Neural crest cell (in vitro differentiated cells): Measurements from ENCODE around the gene TPO. TPM values are rescaled to one million over a fixed set of nuclear protein-coding genes. Genes with fewer than 3 reads are reported as not detected.

Experiments used
- DNase-seq: peaks from one replicate; pipeline ENCODE4 v3.0.0; 2021; ENCODE audit warnings: low read depth, mixed read lengths, low spot score
- H3K27ac Mint-ChIP-seq: one replicate; pipeline ENCODE4 v1.8.0; 2021; ENCODE audit warnings: mild to moderate bottlenecking, mixed read lengths; ENCODE audit not compliant: unreplicated experiment
- H3K27me3 Mint-ChIP-seq: 2 replicates; pipeline ENCODE4 v1.8.0; 2021; ENCODE audit warnings: low read depth, mild to moderate bottlenecking, mixed read lengths
- H3K36me3 Mint-ChIP-seq: 2 replicates; pipeline ENCODE4 v1.8.0; 2021; ENCODE audit warnings: low read depth, mild to moderate bottlenecking, mixed read lengths
- H3K4me1 Mint-ChIP-seq: 2 replicates; pipeline ENCODE4 v1.8.0; 2021; ENCODE audit warnings: mixed read lengths
- H3K4me3 Mint-ChIP-seq: one replicate; pipeline ENCODE4 v1.8.0; 2021; ENCODE audit warnings: mild to moderate bottlenecking, mixed read lengths
- H3K9me3 Mint-ChIP-seq: 2 replicates; pipeline ENCODE4 v1.8.0; 2021; ENCODE audit warnings: mixed read lengths
- total RNA-seq: library from RNA; stranded (reverse); gene quantifications from 2 replicates; pipeline ENCODE4 v1.2.1, GENCODE V29; 2021
- TF ChIP-seq, protein P1 (sequence below): fragments of 200-600 bp; sonication (generic); conservative IDR thresholded peaks from 2 replicates; pipeline ENCODE4 v1.5.0; 2021; ENCODE audit warnings: antibody characterized with exemption, mild to moderate bottlenecking

Gene TPO
- total RNA-seq, 1 donor from 2014 or later, result not detected

DNA sequence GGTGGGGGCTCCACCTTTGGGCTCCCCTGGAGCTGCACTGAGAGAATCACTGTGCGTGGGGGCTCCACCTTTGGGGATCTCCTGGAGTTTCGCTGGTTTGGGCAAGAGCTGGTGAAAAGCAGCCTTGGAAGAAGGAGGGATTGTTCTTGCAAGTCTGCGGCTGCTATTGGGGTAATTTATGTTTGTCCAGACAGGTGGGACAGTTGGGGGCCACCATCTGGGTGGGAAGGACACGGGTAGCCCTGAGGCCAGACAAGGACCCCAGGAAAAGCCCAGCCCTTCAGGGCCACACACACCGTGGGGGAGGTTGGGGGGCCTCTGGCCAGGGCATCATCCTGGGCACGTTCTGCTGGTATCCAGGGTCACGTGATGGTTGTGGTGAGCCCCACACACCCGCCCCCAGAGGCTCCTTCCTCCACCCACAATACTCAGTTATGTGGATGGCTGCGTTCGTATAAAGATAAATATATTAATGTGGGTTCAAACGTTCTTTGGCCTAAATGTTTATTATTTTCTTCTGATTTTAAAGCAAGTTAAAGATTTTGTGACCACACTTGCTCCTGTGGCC is 47.7 kb downstream of the TPO start:
- no peaks in the 10 kb centered on the region for H3K4me1 Mint-ChIP-seq
- no peak for DNase-seq
- H3K27ac Mint-ChIP-seq, result no peak overlapping the region
- H3K27me3 Mint-ChIP-seq, result peaks cover 10% of the 10 kb centered on the region
- H3K4me3 Mint-ChIP-seq, result no peak overlapping the region
- no peaks in the 10 kb centered on the region for H3K36me3 Mint-ChIP-seq
- TF ChIP-seq, protein P1, sequence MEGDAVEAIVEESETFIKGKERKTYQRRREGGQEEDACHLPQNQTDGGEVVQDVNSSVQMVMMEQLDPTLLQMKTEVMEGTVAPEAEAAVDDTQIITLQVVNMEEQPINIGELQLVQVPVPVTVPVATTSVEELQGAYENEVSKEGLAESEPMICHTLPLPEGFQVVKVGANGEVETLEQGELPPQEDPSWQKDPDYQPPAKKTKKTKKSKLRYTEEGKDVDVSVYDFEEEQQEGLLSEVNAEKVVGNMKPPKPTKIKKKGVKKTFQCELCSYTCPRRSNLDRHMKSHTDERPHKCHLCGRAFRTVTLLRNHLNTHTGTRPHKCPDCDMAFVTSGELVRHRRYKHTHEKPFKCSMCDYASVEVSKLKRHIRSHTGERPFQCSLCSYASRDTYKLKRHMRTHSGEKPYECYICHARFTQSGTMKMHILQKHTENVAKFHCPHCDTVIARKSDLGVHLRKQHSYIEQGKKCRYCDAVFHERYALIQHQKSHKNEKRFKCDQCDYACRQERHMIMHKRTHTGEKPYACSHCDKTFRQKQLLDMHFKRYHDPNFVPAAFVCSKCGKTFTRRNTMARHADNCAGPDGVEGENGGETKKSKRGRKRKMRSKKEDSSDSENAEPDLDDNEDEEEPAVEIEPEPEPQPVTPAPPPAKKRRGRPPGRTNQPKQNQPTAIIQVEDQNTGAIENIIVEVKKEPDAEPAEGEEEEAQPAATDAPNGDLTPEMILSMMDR, result no peak
- H3K9me3 Mint-ChIP-seq, result peaks cover 4% of the 10 kb centered on the region

- Mint-ChIP-seq H3K36me3 (no peaks in the 10 kb centered on the region), H3K27me3 (peaks cover 14% of the 10 kb centered on the region), H3K27ac (no peak overlapping the region), H3K4me3 (no peak overlapping the region), H3K9me3 (peaks cover 4% of the 10 kb centered on the region), H3K4me1 (no peaks in the 10 kb centered on the region)
- DNase-seq, result no peak
- TF ChIP-seq, protein P1, result no peak
Measured at GRCh38 chr2:1461507-1462390, 48.5 kb downstream of the TPO start.

GRCh38 chr2:1462994-1463393 is 49.7 kb downstream of the TPO start:
- Mint-ChIP-seq H3K9me3 (peaks cover 2% of the 10 kb centered on the region), H3K27me3 (peaks cover 18% of the 10 kb centered on the region), H3K27ac (no peak overlapping the region), H3K4me1 (no peaks in the 10 kb centered on the region), H3K4me3 (no peak overlapping the region), H3K36me3 (no peaks in the 10 kb centered on the region)
- TF ChIP-seq, protein P1, result no peak
- DNase-seq, result no peak

DNA sequence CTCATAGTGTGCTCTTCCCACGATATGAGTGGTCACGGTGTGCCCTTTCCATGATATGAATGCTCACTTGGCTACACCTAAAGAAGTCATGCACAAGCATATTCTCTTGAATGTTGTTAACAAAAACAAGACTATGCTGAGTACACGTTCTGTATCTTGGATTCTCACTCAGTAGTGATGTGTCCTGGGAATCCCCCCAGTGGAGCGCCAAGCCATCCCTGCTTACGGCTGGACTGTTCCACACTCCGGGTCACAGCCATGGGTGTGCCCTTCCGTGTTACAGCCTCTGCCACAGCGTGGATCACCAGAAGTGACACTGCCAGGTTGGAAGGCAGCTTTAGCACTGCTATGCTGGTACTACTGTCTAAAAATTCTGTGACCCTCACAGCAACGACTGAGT is 59.1 kb downstream of the TPO start:
- no peak for DNase-seq
- Mint-ChIP-seq H3K4me1 (no peaks in the 10 kb centered on the region), H3K9me3 (peaks cover 11% of the 10 kb centered on the region), H3K27ac (no peak overlapping the region), H3K27me3 (peaks cover 11% of the 10 kb centered on the region), H3K36me3 (no peaks in the 10 kb centered on the region), H3K4me3 (no peak overlapping the region)
- TF ChIP-seq, protein P1, result no peak

DNA sequence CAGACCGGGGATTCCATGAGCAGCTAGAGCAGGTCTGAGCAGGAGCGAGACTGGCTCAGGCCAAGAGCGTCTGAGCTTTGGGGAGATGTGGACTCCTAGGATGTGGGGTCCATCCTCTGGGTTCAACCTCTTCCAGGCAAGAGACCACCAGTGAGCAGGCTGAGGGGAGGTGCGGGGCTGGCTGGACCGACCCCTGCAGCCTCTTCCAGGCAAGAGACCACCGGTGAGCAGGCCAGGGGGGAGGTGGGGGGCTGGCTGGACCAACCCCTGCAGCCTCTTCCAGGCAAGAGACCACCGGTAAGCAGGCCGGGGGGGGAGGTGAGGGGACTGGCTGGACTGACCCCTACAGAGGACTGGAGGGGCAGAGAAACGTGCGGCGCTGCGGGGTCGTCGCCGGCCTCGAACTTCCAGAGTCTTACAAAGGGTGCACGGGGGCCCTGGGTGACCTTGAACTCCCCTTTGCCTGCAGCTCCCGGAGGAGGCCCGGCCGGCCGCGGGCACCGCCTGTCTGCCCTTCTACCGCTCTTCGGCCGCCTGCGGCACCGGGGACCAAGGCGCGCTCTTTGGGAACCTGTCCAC is 63.4 kb downstream of the TPO start:
- Mint-ChIP-seq H3K4me3 (no peak overlapping the region), H3K27ac (no peak overlapping the region), H3K27me3 (no peaks in the 10 kb centered on the region), H3K9me3 (peaks cover 3% of the 10 kb centered on the region), H3K36me3 (no peaks in the 10 kb centered on the region), H3K4me1 (no peaks in the 10 kb centered on the region)
- TF ChIP-seq, protein P1, result no peak
- DNase-seq, result no peak
